DMS 273 (cell line): ENCODE measurements around the gene SNTN.
"Not testable (repeated sequence)": the region's sequence is repeated elsewhere in the genome, so short reads cannot be mapped to it uniquely, and the experiment has no call there.

ENCODE experiments used
- DNase-seq: peaks from one replicate; lab custom pipeline; 2025; ENCODE audit not compliant: unreplicated experiment; lab: John Stamatoyannopoulos, UW

The SNTN gene

DNA sequence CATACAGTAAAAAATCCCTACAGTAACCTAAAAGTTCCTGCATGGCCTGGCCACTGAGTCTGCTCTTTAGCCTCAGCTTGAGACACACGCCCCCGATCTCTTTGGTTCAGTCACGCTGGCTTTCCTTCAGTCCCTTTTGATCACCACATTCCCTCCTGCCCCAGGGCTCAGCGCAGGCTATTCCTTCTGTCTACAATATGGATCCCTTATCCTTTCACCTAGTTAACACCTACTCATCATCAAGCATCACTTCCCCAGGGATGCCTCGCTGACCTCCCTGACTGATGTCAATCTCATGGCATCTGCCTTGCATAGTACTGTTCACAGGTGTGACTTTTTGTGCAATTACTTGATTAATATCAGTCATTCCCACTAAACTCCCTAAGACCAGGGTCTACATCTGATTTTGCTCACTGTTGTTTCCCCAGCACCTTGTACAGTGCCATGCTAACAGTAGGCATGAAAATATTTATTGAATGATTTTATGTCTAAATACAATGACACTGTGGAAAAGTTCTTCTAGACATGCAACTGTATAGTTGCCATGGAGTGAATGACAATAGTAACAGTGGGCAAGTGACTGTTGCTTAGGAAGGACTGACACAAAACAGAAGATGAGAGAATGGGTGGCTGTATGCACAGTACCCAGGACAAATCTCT lies at the start of gene SNTN:
Gene SNTN (plus strand): TSS at position 610 of the 660 bp plus-strand sequence. CDS start 13 bp downstream, at position 623.
- DNase-seq, result no peak

- DNase-seq, result no peak
These were observed 44.8 kb upstream of the SNTN start for GRCh38 chr3:63607716-63608115.

DNA sequence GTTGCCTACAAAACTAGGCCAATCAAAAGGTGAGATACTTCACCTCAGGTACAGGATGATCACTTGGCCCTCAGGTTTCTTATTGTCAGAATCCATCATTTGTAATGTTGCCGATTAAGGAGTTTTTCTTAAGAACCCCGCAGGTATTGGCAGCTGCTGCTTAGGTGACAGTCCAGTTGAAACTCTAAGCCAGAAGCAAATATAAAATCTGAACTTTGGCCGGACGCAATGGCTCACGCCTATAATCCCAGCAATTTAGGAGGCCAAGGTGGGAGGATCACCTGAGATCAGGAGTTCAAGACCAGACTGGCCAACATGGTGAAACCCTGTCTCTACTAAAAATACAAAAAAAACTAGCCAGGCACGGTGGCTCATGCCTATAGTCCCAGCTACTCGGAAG lies 43.1 kb upstream of the SNTN start:
- DNase-seq, result no peak

- DNase-seq, result no peak
These were observed 42.6 kb upstream of the SNTN start for GRCh38 chr3:63609834-63610233.

DNA sequence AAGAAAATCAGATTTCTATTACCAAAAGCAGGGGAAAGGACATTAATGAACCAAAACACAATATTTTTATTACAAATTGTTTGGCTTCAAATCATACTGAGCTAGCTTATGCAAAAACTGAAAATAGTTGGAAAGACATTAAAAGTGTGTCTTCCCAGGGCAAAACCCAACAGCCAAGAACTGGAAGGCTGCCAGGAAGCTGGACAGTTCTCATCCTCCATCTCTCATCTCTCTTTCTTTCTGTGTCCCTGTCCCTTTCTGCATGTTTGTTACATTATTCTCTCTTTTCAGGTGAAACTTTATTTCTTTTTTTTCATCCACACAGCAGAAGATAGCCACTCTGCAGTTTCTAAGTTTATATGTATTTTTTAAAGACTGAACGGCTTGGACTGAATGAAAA lies 41.1 kb upstream of the SNTN start:
- DNase-seq, result no peak

DNA sequence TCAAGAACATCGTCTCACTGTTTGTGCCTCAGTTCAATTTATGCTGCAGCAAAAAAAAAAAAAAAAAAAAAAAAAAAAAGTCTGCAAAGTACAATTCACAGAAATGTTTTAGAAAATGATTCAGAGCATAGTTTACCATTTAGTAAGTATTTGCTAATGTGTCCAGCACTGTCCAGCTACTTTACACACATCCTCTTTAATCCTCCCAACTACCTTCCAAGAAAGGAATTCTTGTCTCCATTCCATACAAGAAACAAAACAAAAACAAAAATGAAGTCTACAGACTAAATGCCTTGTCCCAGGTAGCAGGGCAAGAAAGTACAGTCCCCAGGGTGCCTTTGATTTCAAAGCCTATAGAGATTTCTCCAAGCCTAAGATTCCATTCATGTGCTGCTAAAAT lies 38.9 kb upstream of the SNTN start:
- no peak for DNase-seq

DNA sequence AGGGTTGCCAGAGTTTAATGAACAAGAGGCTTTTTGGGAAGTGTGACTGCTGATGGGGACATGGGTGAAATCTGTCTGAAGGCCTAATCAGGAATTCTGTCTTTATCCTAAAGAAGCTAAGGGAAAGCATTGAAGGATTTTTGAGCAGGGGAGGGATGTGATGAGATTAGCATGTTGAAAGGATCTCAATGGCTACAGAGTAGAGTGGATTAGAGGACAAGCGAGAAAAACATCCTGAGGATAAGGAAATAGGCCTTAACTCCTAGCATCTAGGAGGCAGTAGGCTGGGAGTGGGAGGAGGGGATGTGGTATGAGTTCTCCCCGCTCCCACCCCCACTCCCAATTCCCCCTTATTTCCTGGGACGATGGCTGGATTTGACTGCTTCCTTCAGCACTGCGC lies 35.1 kb upstream of the SNTN start:
- DNase-seq, result no peak

GRCh38 chr3:63624941-63625560 lies 27.4 kb upstream of the SNTN start:
- peak; percentile 49 for DNase-seq

GRCh38 chr3:63631670-63632069 lies 20.8 kb upstream of the SNTN start:
- no peak for DNase-seq

DNA sequence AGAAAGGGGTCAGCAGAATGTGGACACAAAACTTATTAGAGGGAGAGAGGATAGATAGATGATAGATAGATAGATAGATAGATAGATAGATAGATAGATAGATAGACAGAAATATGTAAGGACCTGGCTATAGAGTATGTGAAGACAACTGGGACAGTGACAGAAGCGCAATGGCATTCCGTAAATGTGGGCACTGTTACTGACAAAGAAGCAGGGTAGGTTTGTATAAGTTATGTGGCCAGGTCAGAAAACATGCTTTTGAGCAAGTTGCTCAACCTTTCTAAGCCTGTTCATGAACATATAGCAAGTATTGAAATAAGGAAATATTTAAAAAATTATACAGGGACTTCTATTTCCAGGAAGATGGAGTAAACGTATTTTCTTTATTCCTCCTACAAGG lies 17.3 kb upstream of the SNTN start:
- DNase-seq, result no peak

GRCh38 chr3:63639806-63640205 lies 12.7 kb upstream of the SNTN start:
- DNase-seq, result no peak

GRCh38 chr3:63642488-63642887 lies 10.0 kb upstream of the SNTN start:
- DNase-seq, result no peak

DNA sequence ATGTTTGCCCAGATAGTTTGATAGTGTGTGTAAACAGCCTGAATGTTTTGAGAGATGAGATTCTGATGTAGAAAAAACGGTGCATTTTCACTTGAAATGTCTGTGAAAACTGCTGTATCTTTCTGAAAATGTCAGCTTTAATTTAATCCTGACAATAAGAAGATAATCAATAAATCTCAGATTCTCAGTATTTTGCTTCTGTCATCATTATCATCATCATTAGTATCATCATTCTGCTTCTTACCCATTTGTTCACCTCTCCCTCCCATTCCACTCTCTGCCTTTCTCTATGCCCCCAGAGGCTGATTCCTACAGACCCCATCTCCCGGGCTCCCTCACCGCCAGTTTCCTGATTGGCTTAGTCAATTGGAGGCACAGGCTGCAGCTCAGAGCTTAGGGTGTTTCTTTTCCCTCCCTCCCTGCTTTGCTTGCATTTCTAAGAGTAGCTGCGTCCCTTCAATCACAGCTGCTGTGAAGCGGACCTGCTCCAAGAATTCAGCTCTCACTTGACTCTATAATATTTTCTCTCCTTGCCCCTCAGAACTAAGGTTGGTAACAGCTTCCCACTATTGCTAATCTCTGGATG lies 8.2 kb upstream of the SNTN start:
- no peak for DNase-seq

DNA sequence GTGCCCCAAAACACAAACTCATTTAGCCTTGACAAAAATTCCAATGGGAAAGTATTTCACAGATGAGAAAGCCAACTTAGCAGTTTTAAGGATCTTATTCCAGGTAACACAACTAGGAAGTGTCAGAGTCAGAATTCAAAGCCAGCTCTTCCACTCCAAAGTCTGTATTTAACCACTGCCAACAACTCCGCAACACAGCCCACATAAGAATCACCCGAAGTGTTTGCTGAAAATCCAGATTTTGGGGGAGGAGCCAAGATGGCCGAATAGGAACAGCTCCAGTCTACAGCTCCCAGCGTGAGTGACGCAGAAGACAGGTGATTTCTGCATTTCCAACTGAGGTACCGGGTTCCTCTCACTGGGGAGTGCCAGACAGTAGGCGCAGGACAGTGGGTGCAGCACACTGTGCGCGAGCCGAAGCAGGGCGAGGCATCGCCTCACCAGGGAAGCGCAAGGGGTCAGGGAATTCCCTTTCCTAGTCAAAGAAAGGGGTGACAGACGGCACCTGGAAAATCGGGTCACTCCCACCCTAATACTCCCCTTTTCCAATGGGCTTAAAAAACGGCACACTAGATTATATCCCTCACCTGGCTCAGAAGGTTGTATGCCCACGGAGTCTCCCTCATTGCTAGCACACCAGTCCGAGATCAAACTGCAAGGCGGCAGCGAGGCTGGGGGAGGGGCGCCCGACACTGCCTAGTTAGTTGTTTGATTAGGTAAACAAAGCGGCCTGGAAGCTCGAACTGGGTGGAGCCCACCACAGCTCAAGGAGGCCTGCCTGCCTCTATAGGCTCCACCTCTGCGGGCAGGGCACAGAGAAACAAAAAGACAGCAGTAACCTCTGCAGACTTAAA lies 7.3 kb upstream of the SNTN start:
- DNase-seq, result not testable (repeated sequence)

DNA sequence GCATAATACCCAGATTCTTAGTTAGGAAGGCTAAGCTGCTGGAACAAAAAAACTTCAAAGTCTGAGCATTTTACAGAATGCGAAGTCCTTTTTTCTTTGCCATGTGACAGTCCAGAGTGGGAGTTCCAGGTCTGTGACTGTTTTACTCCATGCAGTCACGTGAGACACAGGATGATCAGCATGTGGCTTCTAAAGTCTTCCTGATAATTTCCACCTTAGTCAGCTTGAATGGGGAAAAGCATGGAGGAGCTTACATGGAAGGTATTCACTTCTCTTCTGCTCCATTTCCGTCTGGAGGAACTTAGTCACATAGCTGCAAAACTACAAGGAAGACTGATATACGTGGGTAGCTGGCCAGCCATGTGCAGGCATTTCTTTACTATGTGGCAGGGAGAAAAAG lies 1.7 kb downstream of the SNTN start:
- no peak for DNase-seq

- DNase-seq, result no peak
These were observed 2.5 kb downstream of the SNTN start for GRCh38 chr3:63654931-63655330.

GRCh38 chr3:63655519-63655918 lies 3.0 kb downstream of the SNTN start:
- DNase-seq, result no peak

- no peak for DNase-seq
These were observed 4.3 kb downstream of the SNTN start for GRCh38 chr3:63656786-63657185.

- peak; percentile 13 for DNase-seq
These were observed 8.8 kb downstream of the SNTN start for GRCh38 chr3:63661242-63661641.

DNA sequence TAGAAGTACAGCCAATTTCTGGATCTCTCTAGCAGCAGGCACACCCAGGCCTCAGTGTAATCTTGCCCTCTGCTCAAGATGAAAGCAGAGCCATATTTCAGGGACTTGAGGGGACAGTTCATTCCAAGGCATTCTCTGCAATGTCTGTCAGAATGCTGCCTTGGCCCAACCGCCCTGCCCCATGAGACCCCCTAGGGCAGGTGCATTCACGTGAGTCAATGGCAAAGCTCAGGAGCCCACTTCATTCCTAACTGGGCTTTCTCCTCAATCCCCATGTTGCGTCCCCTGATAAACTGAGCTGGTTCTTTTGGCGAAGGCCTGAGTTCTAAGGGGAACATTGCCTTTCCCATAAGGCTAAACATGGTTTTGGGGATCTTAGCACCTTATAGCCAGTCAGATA lies 9.5 kb downstream of the SNTN start:
- no peak for DNase-seq

DNA sequence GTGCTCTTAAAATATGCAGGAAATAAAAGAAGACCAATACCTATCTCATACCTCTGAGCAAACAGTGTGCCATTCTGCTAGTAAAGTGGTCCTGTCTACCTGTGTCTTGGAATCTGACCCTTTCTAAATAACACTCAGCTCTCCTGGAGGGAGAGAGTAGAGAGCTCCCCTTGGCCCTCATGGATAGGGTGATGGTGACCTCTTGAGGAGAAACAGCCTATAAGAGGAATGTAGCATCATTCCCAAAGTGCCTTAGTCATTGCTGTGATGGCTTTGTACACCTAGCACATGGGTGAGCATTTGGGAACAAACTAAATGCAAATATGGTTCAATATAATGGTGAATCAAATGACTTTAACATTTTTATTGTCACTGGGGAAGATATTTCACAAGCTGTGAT lies 10.0 kb downstream of the SNTN start:
- DNase-seq, result peak; percentile 51

DNA sequence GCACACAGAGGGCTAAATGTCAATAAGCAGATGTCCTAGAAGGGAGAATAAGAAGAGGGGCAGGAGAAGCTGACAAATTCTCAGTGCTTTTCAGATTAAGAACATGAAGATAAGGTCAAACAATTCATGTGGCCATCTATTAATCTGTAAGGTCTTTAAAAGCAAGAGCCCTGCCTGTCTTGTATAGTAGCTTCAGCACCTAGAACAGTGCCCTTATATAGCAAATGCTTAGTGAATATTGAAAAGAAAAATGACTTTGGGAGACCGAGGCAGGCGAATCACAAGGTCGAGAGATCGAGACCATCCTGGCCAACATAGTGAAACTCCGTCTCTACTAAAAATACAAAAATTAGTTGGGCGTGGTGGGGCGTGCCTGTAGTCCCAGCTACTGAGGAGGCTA lies 18.1 kb downstream of the SNTN start:
- no peak for DNase-seq
